IMR-90 (cell line): ENCODE data around the gene PLEKHO2. TPM values are rescaled to one million over a fixed set of nuclear protein-coding genes. Genes with fewer than 3 reads are reported as not detected.

ENCODE experiments used
- ATAC-seq: fragments of 200-7000 bp; cut with Tn5 transposase; 2 replicates; pipeline ENCODE4 v1.9.1; 2020; ENCODE audit warnings: low read depth, mild to moderate bottlenecking, moderate library complexity
- BruUV-seq: library from RNA; stranded (reverse); fragments of 400-500 nt; replicated peaks from 2 replicates; lab custom pipeline; 2021; lab: Mats Ljungman, UMichigan
- CTCF ChIA-PET: fragments of 300-600 bp; formaldehyde crosslinking; extraction: SDS; loops from one replicate; lab custom pipeline; 2021; ENCODE audit warnings: antibody characterized with exemption; lab: Yijun Ruan, JAX
- POLR2A ChIA-PET: fragments of 300-600 bp; sonication (Branson Sonifier 250); formaldehyde crosslinking; loops from one replicate; lab custom pipeline; 2022; ENCODE audit warnings: antibody characterized with exemption; ENCODE audit not compliant: unreplicated experiment; lab: Charles Lee
- DNase-seq: peaks from one replicate; pipeline ENCODE4 v3.0.0; 2013
- H2AFZ ChIP-seq: replicated peaks from 2 replicates; pipeline ENCODE3; 2013; ENCODE audit warnings: low read length, mild to moderate bottlenecking; ENCODE audit not compliant: poor library complexity
- H2AK5ac ChIP-seq: 2 replicates; pipeline ENCODE4 v1.6.1; 2013; ENCODE audit warnings: low read depth, low read length, inconsistent platforms
- H2AK9ac ChIP-seq: replicated peaks from 2 replicates; pipeline ENCODE3; 2013; ENCODE audit warnings: mild to moderate bottlenecking, low read depth, low read length, moderate library complexity; ENCODE audit not compliant: poor library complexity
- H2BK120ac ChIP-seq: 2 replicates; pipeline ENCODE4 v1.6.1; 2013; ENCODE audit warnings: low read depth, low read length, inconsistent platforms
- H2BK15ac ChIP-seq: 3 replicates; pipeline ENCODE4 v1.6.1; 2013; ENCODE audit warnings: low read depth, low read length, inconsistent platforms
- H2BK20ac ChIP-seq: 2 replicates; pipeline ENCODE4 v1.6.1; 2013; ENCODE audit warnings: low read depth, mild to moderate bottlenecking, inconsistent platforms, low read length, moderate library complexity
- H2BK5ac ChIP-seq: 2 replicates; pipeline ENCODE4 v1.6.1; 2013; ENCODE audit warnings: mild to moderate bottlenecking, low read depth, low read length, inconsistent platforms; ENCODE audit not compliant: poor library complexity, severe bottlenecking
- H3K14ac ChIP-seq: replicated peaks from 2 replicates; pipeline ENCODE4 v1.6.1; 2013; ENCODE audit warnings: low read depth, low read length, inconsistent platforms
- H3K18ac ChIP-seq: 2 replicates; pipeline ENCODE4 v1.6.1; 2013; ENCODE audit warnings: low read depth, low read length, control low read depth
- H3K23ac ChIP-seq: 2 replicates; pipeline ENCODE4 v1.6.1; 2013; ENCODE audit warnings: low read depth, low read length, inconsistent platforms
- H3K27ac ChIP-seq: 2 replicates; pipeline ENCODE4 v1.5.1; 2013; ENCODE audit warnings: mild to moderate bottlenecking, control low read depth, low read length; ENCODE audit not compliant: insufficient read depth
- H3K27me3 ChIP-seq: 2 replicates; pipeline ENCODE4 v1.6.1; 2013; ENCODE audit warnings: low read length; ENCODE audit not compliant: control insufficient read depth, insufficient read depth
- H3K36me3 ChIP-seq: 2 replicates; pipeline ENCODE4 v1.6.1; 2013; ENCODE audit warnings: low read length, mixed read lengths; ENCODE audit not compliant: control insufficient read depth, insufficient read depth
- H3K4ac ChIP-seq: 2 replicates; pipeline ENCODE4 v1.6.1; 2013; ENCODE audit warnings: low read depth, low read length, inconsistent platforms
- H3K4me1 ChIP-seq: 2 replicates; pipeline ENCODE4 v1.6.1; 2013; ENCODE audit warnings: low read length, mixed read lengths; ENCODE audit not compliant: control insufficient read depth, insufficient read depth
- H3K4me2 ChIP-seq: 2 replicates; pipeline ENCODE4 v1.6.1; 2013; ENCODE audit warnings: low read depth, mild to moderate bottlenecking, control low read depth, low read length, moderate library complexity
- H3K4me3 ChIP-seq: 2 replicates; pipeline ENCODE4 v1.5.1; 2013; ENCODE audit warnings: low read depth, mild to moderate bottlenecking, control low read depth, low read length, moderate library complexity; ENCODE audit not compliant: insufficient read depth
- H3K56ac ChIP-seq: 2 replicates; pipeline ENCODE4 v1.6.1; 2013; ENCODE audit warnings: low read length, inconsistent platforms; ENCODE audit not compliant: insufficient read depth; ENCODE audit errors: extremely low read depth
- H3K79me1 ChIP-seq, 2 experiments: 2 replicates each; pipeline ENCODE4 v1.6.1; 2013; ENCODE audit warnings: low read length in 2 of 2, inconsistent platforms in 1 of 2, low read depth in 1 of 2
- H3K9ac ChIP-seq: 2 replicates; pipeline ENCODE4 v1.6.1; 2013; ENCODE audit warnings: low read depth, low read length, control low read depth
- H3K9me1 ChIP-seq: 2 replicates; pipeline ENCODE4 v1.6.1; 2013; ENCODE audit warnings: low read length, inconsistent platforms; ENCODE audit not compliant: insufficient read depth
- H3K9me3 ChIP-seq: 2 replicates; pipeline ENCODE4 v1.6.1; 2013; ENCODE audit warnings: low read length; ENCODE audit not compliant: control insufficient read depth, insufficient read depth
- H4K20me1 ChIP-seq: 2 replicates; pipeline ENCODE4 v1.6.1; 2013; ENCODE audit warnings: low read length, inconsistent platforms; ENCODE audit not compliant: insufficient read depth
- H4K5ac ChIP-seq: 2 replicates; pipeline ENCODE4 v1.6.1; 2013; ENCODE audit warnings: mild to moderate bottlenecking, low read depth, low read length, control low read depth
- H4K8ac ChIP-seq, 2 experiments: 2 replicates each; pipeline ENCODE4 v1.6.1; 2013; ENCODE audit warnings: low read depth in 2 of 2, low read length in 2 of 2, control low read depth in 1 of 2, inconsistent platforms in 1 of 2
- H4K91ac ChIP-seq: 2 replicates; pipeline ENCODE4 v1.6.1; 2013; ENCODE audit warnings: low read depth, low read length, inconsistent platforms; ENCODE audit not compliant: insufficient read depth
- BHLHE40 ChIP-seq: fragments of 150-350 bp; IDR thresholded peaks from 2 replicates; pipeline ENCODE4 v1.6.1; 2016; ENCODE audit warnings: mild to moderate bottlenecking, low read depth, low read length
- CEBPB ChIP-seq: IDR thresholded peaks from 2 replicates; pipeline ENCODE4 v1.6.1; 2012; ENCODE audit warnings: low read depth, low read length, improper control_type of control experiment
- CHD1 ChIP-seq: IDR thresholded peaks from 2 replicates; pipeline ENCODE4 v1.6.1; 2012; ENCODE audit warnings: low read depth, low read length, improper control_type of control experiment
- FOS ChIP-seq: fragments of 150-350 bp; IDR thresholded peaks from 2 replicates; pipeline ENCODE4 v1.6.1; 2016; ENCODE audit warnings: low read depth, low read length
- MAFK ChIP-seq: IDR thresholded peaks from 2 replicates; pipeline ENCODE4 v1.6.1; 2012; ENCODE audit warnings: low read depth, low read length, improper control_type of control experiment
- MAZ ChIP-seq: IDR thresholded peaks from 2 replicates; pipeline ENCODE4 v1.6.1; 2012; ENCODE audit warnings: low read depth, mild to moderate bottlenecking, low read length, improper control_type of control experiment, moderate library complexity, borderline replicate concordance
- MXI1 ChIP-seq: IDR thresholded peaks from 2 replicates; pipeline ENCODE4 v1.6.1; 2012; ENCODE audit warnings: low read depth, mild to moderate bottlenecking, low read length, moderate library complexity, borderline replicate concordance
- NFE2L2 ChIP-seq: fragments of 150-350 bp; IDR thresholded peaks from 2 replicates; pipeline ENCODE4 v1.6.1; 2016; ENCODE audit warnings: low read depth, mild to moderate bottlenecking, low read length
- POLR2A ChIP-seq: IDR thresholded peaks from 2 replicates; pipeline ENCODE4 v1.6.1; 2012; ENCODE audit warnings: mild to moderate bottlenecking, low read depth, low read length
- RAD21 ChIP-seq: IDR thresholded peaks from 2 replicates; pipeline ENCODE4 v1.6.1; 2012; ENCODE audit warnings: low read length, improper control_type of control experiment
- RCOR1 ChIP-seq: IDR thresholded peaks from 2 replicates; pipeline ENCODE4 v1.6.1; 2012; ENCODE audit warnings: mild to moderate bottlenecking, low read length, improper control_type of control experiment; ENCODE audit not compliant: insufficient replicate concordance
- RFX5 ChIP-seq: IDR thresholded peaks from 2 replicates; pipeline ENCODE4 v1.8.0; 2012; ENCODE audit warnings: low read depth, mild to moderate bottlenecking, low read length, moderate library complexity
- SMC3 ChIP-seq: fragments of 150-350 bp; IDR thresholded peaks from 2 replicates; pipeline ENCODE4 v1.6.1; 2016; ENCODE audit warnings: low read depth, mild to moderate bottlenecking, antibody characterized with exemption, low read length, moderate library complexity
- USF2 ChIP-seq: fragments of 150-350 bp; IDR thresholded peaks from 2 replicates; pipeline ENCODE4 v1.6.1; 2017; ENCODE audit warnings: mild to moderate bottlenecking, antibody characterized with exemption, low read length, low read depth
- WGBS, 2 experiments: methylation state at CpG; one replicate each; pipeline versions ENCODE4 v1.1.5 to v1.1.7; 2013; ENCODE audit warnings: missing lambda C conversion rate in 2 of 2; ENCODE audit not compliant: insufficient read length in 1 of 2; ENCODE audit errors: extremely low coverage in 2 of 2; 5-methylcytosine and 5-hydroxymethylcytosine counted together
- dilution Hi-C: fragments of 300-500 bp; cut with HindIII; formaldehyde crosslinking; loops from one replicate; pipeline ENCODE4 v1.14.3; 2018; ENCODE audit warnings: low sequenced_read_pairs; ENCODE audit not compliant: unreplicated experiment
- in situ Hi-C: fragments of 300-500 bp; cut with MboI; formaldehyde crosslinking; loops from 3 replicates; pipeline ENCODE4 v1.14.3; 2019; ENCODE audit warnings: low sequenced_read_pairs, inconsistent platforms, mixed read lengths
- intact Hi-C: fragments of 100-400 bp; cut with micrococcal nuclease; formaldehyde crosslinking; loops from 2 replicates; pipeline ENCODE4 v1.10.0; 2022
- polyA plus RNA-seq, 3 experiments: library from polyadenylated mRNA; depleted of rRNA; stranded (reverse); fragments of >200 nt; gene quantifications; 2 replicates each; pipeline ENCODE4 v1.2.3, GENCODE V29; 2012; ENCODE audit warnings: low replicate concordance in 1 of 3
- total RNA-seq: library from RNA; depleted of rRNA; stranded (reverse); fragments of >200 nt; gene quantifications from 2 replicates; pipeline ENCODE4 v1.2.3, GENCODE V29; 2012
- TF ChIP-seq, protein P1 (sequence below): fragments of 150-350 bp; IDR thresholded peaks from 2 replicates; pipeline ENCODE4 v1.6.1; 2016; ENCODE audit warnings: low read depth, mild to moderate bottlenecking, low read length, moderate library complexity, borderline replicate concordance
- TF ChIP-seq, protein P2 (sequence below): conservative IDR thresholded peaks from 2 replicates; pipeline ENCODE4 v1.5.1; 2012; ENCODE audit warnings: mild to moderate bottlenecking, low read depth, low read length, improper control_type of control experiment

Gene PLEKHO2
- total and polyA plus RNA-seq, 2 of the 4 experiments (the other 2 are of a cell fraction), result 19.0 to 22.5 TPM

GRCh38 chr15:64906402-64906801 lies 64.7 kb downstream of the PLEKHO2 start:
- Histone ChIP-seq H2BK20ac (no peak overlapping the region), H3K23ac (no peak overlapping the region), H3K9me3 (no peaks in the 10 kb centered on the region), H3K9me1 (0 out of 2 replicates have a peak, but pooled peaks cover 3% of the 10 kb centered on the region), H3K9ac (no peak overlapping the region), H4K5ac (no peak overlapping the region), H4K8ac (no peak overlapping the region), H3K4me3 (no peak overlapping the region), H4K91ac (no peak overlapping the region), H3K56ac (no peak overlapping the region), H2BK120ac (no peak overlapping the region), H3K14ac (no peak overlapping the region), H2BK15ac (no peak overlapping the region), H3K27me3 (no peaks in the 10 kb centered on the region), H3K27ac (no peak overlapping the region), H3K4ac (no peak overlapping the region), H4K20me1 (no peaks in the 10 kb centered on the region), H2AK5ac (no peak overlapping the region), H2AFZ (no peak overlapping the region), H2AK9ac (no peak overlapping the region), H3K79me1 (peaks cover 5 to 9% of the 10 kb centered on the region in 2 experiments; a peak in 2 of 4 replicates), H3K18ac (no peak overlapping the region), H3K4me2 (no peak overlapping the region), H3K4me1 (peaks cover 5% of the 10 kb centered on the region), H3K36me3 (no peaks in the 10 kb centered on the region), H2BK5ac (no peak overlapping the region)
- ChIA-PET CTCF (interaction anchor here (1.3 kb wide), 1 partner anchor 63 kb away, joined by 3 read pairs; no protein-coding TSS in a partner anchor), POLR2A (no interaction called here)
- TF ChIP-seq CHD1 (no peak), MXI1 (no peak), CEBPB (no peak), MAFK (no peak), USF2 (no peak), MAZ (no peak), RFX5 (no peak), RAD21 (no peak), POLR2A (no peak), BHLHE40 (no peak), FOS (no peak), RCOR1 (no peak), SMC3 (no peak), NFE2L2 (no peak)
- TF ChIP-seq, protein P1, sequence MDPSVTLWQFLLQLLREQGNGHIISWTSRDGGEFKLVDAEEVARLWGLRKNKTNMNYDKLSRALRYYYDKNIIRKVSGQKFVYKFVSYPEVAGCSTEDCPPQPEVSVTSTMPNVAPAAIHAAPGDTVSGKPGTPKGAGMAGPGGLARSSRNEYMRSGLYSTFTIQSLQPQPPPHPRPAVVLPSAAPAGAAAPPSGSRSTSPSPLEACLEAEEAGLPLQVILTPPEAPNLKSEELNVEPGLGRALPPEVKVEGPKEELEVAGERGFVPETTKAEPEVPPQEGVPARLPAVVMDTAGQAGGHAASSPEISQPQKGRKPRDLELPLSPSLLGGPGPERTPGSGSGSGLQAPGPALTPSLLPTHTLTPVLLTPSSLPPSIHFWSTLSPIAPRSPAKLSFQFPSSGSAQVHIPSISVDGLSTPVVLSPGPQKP, result no peak
- TF ChIP-seq, protein P2, sequence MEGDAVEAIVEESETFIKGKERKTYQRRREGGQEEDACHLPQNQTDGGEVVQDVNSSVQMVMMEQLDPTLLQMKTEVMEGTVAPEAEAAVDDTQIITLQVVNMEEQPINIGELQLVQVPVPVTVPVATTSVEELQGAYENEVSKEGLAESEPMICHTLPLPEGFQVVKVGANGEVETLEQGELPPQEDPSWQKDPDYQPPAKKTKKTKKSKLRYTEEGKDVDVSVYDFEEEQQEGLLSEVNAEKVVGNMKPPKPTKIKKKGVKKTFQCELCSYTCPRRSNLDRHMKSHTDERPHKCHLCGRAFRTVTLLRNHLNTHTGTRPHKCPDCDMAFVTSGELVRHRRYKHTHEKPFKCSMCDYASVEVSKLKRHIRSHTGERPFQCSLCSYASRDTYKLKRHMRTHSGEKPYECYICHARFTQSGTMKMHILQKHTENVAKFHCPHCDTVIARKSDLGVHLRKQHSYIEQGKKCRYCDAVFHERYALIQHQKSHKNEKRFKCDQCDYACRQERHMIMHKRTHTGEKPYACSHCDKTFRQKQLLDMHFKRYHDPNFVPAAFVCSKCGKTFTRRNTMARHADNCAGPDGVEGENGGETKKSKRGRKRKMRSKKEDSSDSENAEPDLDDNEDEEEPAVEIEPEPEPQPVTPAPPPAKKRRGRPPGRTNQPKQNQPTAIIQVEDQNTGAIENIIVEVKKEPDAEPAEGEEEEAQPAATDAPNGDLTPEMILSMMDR, result no peak
- WGBS, 2 experiments, result no CpG with 5 or more reads among the region's 3 CpGs
- BruUV-seq, result no TSS peak
- ATAC-seq (no peak), DNase-seq (no peak)
- dilution Hi-C loops, result no loop called here
- in situ Hi-C loops, result loop anchor here (5.0 kb wide), 2 partner anchors 64 to 174 kb away; partner anchors contain the start of gene PLEKHO2
- intact Hi-C loops, result no loop called here
